CD8-positive, alpha-beta memory T cell (primary cell): ENCODE data around the gene NSA2. TPM values are rescaled to one million over a fixed set of nuclear protein-coding genes. Genes with fewer than 3 reads are reported as not detected.
A peak's percentile ranks its signal among the peaks of the same experiment; 100 is the strongest.
"Not testable (repeated sequence)": the region's sequence is repeated elsewhere in the genome, so short reads cannot be mapped to it uniquely, and the experiment has no call there.

Source experiments
- CTCF ChIA-PET: fragments of 350-600 bp; sonication (Branson Sonifier 250); formaldehyde crosslinking; loops from one replicate; lab custom pipeline; 2021; ENCODE audit warnings: antibody characterized with exemption; lab: Charles Lee
- POLR2A ChIA-PET: fragments of 350-600 bp; sonication (Branson Sonifier 250); formaldehyde crosslinking; loops from one replicate; lab custom pipeline; 2021; ENCODE audit warnings: antibody characterized with exemption; lab: Charles Lee
- DNase-seq, 5 donors: peaks; one replicate each; pipeline versions ENCODE4 v3.0.0 to v3.0.0-alpha.2; 2020 to 2022; ENCODE audit warnings: mixed read lengths in 1 of 5
- H3K27ac ChIP-seq: one replicate; pipeline ENCODE4 v1.7.0; 2013; ENCODE audit warnings: low read depth, mild to moderate bottlenecking, low read length, moderate library complexity
- H3K27me3 ChIP-seq: 2 replicates; pipeline ENCODE4 v1.7.0; 2013; ENCODE audit warnings: low read length, mild to moderate bottlenecking; ENCODE audit not compliant: insufficient read depth, poor library complexity, severe bottlenecking
- H3K36me3 ChIP-seq: 2 replicates; pipeline ENCODE4 v1.7.0; 2013; ENCODE audit warnings: mild to moderate bottlenecking, low read length, moderate library complexity; ENCODE audit not compliant: insufficient read depth
- H3K4me1 ChIP-seq: 2 replicates; pipeline ENCODE4 v1.7.0; 2013; ENCODE audit warnings: mild to moderate bottlenecking, low read length, moderate library complexity; ENCODE audit not compliant: insufficient read depth
- H3K4me3 ChIP-seq: 2 replicates; pipeline ENCODE4 v1.7.0; 2013; ENCODE audit warnings: mild to moderate bottlenecking, low read length
- H3K9me3 ChIP-seq: 2 replicates; pipeline ENCODE4 v1.7.0; 2013; ENCODE audit warnings: mild to moderate bottlenecking, low read length
- H3K27ac Mint-ChIP-seq, 8 donors: one replicate each; pipeline ENCODE4 v1.8.0; 2020 to 2021; ENCODE audit warnings: mixed read lengths in 8 of 8, mild to moderate bottlenecking in 6 of 8, inconsistent platforms in 3 of 8, moderate library complexity in 3 of 8
- H3K27me3 Mint-ChIP-seq, 2 donors: one replicate each; pipeline ENCODE4 v1.8.0; 2020 to 2021; ENCODE audit warnings: mixed read lengths in 2 of 2, mild to moderate bottlenecking in 1 of 2, moderate library complexity in 1 of 2
- H3K36me3 Mint-ChIP-seq, 3 donors: one replicate each; pipeline ENCODE4 v1.8.0; 2020 to 2021; ENCODE audit warnings: mixed read lengths in 3 of 3, inconsistent platforms in 1 of 3, mild to moderate bottlenecking in 1 of 3
- H3K4me1 Mint-ChIP-seq, 3 donors: one replicate each; pipeline ENCODE4 v1.8.0; 2020 to 2021; ENCODE audit warnings: mixed read lengths in 3 of 3, inconsistent platforms in 1 of 3, mild to moderate bottlenecking in 1 of 3
- H3K4me3 Mint-ChIP-seq, 7 donors: one replicate each; pipeline ENCODE4 v1.8.0; 2020 to 2021; ENCODE audit warnings: mixed read lengths in 7 of 7, mild to moderate bottlenecking in 6 of 7, moderate library complexity in 4 of 7, inconsistent platforms in 2 of 7
- H3K9me3 Mint-ChIP-seq, 5 donors: one replicate each; pipeline ENCODE4 v1.8.0; 2020 to 2022; ENCODE audit warnings: mixed read lengths in 5 of 5, mild to moderate bottlenecking in 3 of 5, moderate library complexity in 2 of 5, inconsistent platforms in 1 of 5
- polyA plus RNA-seq: library from polyadenylated mRNA; unstranded; fragments of 300-500 nt; fragmentation: Illumina TruSeq; gene quantifications from one replicate; pipeline ENCODE4 v1.2.3, GENCODE V29; 2021
- total RNA-seq, 2 experiments: library from RNA; stranded (reverse); gene quantifications; one replicate each; pipeline ENCODE4 v1.2.3, GENCODE V29; 2021

The NSA2 gene
- total and polyA plus RNA-seq, 3 experiments from 2014 or later, result 52.2 to 167 (median 167) TPM

DNA sequence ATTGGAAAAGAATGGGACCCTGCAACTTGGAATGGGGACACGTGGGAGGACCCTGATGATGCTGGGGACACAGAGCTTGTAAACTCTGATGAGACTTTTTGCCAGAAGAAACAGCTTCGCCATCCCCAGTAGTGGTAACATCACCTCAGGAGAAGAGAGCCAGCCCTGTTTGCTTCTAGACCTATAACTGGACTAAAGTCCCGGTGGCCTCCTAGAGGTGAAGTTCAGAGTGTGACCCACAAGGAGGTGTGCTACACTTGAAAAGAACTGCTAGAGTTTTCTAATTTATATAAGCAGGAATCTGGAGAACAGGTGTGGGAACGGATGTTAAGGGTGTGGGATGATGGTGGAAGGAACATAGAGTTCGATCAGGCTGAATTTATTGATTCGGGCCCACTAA lies 19.8 kb downstream of the NSA2 start:
- H3K4me3 ChIP-seq, result no peak overlapping the region
- H3K27ac ChIP-seq, result no peak overlapping the region
- no peaks in the 10 kb centered on the region for H3K4me1 ChIP-seq
- H3K9me3 ChIP-seq, result no peaks in the 10 kb centered on the region
- no peak for DNase-seq
- Mint-ChIP-seq H3K27me3 (no peaks in the 10 kb centered on the region), H3K36me3 (peaks cover 5 to 48% (median 13%) of the 10 kb centered on the region in 3 donors), H3K9me3 (no peaks in the 10 kb centered on the region), H3K27ac (peak overlapping the region in 1 of 8 donors; percentile 67), H3K4me3 (no peak overlapping the region), H3K4me1 (no peaks in the 10 kb centered on the region)
- POLR2A ChIA-PET, result no interaction called here
- peaks cover 1% of the 10 kb centered on the region for H3K36me3 ChIP-seq
- H3K27me3 ChIP-seq, result no peaks in the 10 kb centered on the region
- CTCF ChIA-PET, result interaction anchor here (1.8 kb wide), 1 partner anchor 21 kb away, joined by 4 read pairs; no protein-coding TSS in a partner anchor

DNA sequence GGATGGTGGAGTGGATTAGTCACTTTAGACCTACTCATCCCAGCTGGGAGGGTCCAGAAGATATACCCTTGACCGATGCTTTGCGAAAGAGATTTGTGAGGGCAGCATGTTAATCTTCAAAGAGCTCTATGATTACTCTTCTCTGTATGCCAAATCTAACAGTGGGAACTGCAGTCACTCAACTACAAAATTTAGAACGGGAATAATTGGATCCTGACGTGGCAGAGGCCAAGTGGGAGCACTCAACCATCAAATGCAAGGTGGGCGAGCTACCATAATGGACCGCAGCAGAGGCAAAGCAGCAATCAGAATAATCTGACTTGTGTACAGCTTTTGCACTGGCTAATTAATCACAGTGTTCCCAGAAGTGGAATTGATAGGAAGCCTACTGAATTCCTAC lies 20.4 kb downstream of the NSA2 start:
- H3K9me3 ChIP-seq, result no peaks in the 10 kb centered on the region
- H3K27me3 ChIP-seq, result no peaks in the 10 kb centered on the region
- no peaks in the 10 kb centered on the region for H3K4me1 Mint-ChIP-seq
- no peak overlapping the region for H3K27ac Mint-ChIP-seq
- H3K27ac ChIP-seq, result no peak overlapping the region
- ChIA-PET CTCF (interaction anchor here (1.8 kb wide), 1 partner anchor 21 kb away, joined by 4 read pairs; no protein-coding TSS in a partner anchor), POLR2A (no interaction called here)
- H3K4me3 ChIP-seq, result no peak overlapping the region
- no peaks in the 10 kb centered on the region for H3K9me3 Mint-ChIP-seq
- H3K4me3 Mint-ChIP-seq, result no peak overlapping the region
- no peaks in the 10 kb centered on the region for H3K4me1 ChIP-seq
- H3K27me3 Mint-ChIP-seq, result no peaks in the 10 kb centered on the region
- DNase-seq, result no peak
- peaks cover 9 to 52% (median 13%) of the 10 kb centered on the region in 3 donors for H3K36me3 Mint-ChIP-seq
- H3K36me3 ChIP-seq, result no peaks in the 10 kb centered on the region

DNA sequence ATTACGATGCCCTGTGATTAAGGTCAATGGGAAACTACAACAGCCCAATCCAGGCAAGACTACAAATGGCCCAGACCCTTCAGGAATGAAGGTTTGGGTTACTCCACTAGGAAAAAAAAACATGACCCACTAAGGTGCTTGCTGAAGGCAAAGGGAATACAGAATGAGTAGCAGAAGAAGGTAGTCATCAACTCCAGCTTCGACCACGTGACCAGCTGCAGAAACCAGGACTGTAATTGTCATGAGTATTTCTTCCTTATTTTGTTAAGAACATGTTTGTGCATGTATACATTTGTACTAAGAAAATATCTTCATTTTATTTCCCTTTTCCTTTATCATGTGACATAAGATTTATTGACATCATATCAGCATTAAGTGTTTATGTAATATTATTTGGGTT lies 24.6 kb downstream of the NSA2 start:
- H3K9me3 Mint-ChIP-seq, POLR2A ChIA-PET, H3K4me1 Mint-ChIP-seq, H3K4me1 ChIP-seq, H3K4me3 ChIP-seq, H3K9me3 ChIP-seq, DNase-seq, H3K27me3 Mint-ChIP-seq, H3K4me3 Mint-ChIP-seq, H3K27ac ChIP-seq, H3K27ac Mint-ChIP-seq, H3K36me3 ChIP-seq, H3K27me3 ChIP-seq, CTCF ChIA-PET: not testable (repeated sequence)
- H3K36me3 Mint-ChIP-seq, result peaks cover 9 to 67% (median 22%) of the 10 kb centered on the region in 3 donors

DNA sequence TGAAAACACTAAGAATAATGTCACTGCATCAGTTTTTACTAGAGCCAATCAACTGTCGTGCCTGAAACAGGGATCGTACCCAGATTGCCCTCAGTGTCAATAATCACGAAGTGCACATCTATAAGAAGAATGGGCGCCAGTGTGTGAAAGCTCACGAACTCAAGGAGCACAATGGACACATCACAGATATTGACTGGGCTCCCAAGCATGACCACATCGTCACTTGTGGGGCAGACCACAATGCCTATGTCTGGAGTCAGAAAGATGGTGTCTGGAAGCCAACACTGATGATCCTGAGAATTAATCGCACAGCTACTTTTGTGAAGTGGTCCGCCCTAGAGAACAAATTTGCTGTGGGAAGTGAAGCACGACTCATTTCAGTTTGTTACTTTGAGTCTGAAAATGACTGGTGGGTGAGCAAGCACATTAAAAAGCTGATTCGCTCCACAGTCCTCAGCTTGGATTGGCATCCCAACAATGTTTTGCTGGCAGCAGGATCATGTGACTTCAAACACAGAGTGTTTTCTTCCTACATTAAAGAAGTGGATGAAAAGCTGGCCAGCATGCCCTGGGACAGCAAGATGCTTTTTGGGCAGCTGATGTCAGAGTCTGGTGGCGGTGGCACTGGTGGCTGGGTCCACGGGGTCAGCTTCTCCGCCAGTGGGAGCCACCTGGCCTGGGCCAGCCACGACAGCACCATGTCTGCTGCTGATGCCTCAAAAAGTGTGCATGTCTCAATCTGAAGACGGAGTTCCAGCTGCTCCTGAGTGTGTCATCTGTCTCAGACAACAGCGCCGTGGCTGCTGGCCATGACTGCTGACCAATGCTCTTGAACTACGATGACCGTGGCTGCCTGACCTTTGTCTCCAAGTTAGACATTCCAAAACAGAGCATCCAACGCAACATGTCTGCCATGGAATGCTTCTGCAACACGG lies 32.2 kb downstream of the NSA2 start:
- Mint-ChIP-seq H3K4me3 (no peak overlapping the region), H3K27ac (no peak overlapping the region), H3K9me3 (no peaks in the 10 kb centered on the region), H3K4me1 (no peaks in the 10 kb centered on the region), H3K27me3 (no peaks in the 10 kb centered on the region), H3K36me3 (peaks cover 3 to 51% (median 15%) of the 10 kb centered on the region in 3 donors)
- CTCF ChIA-PET, result interaction anchor here (1.1 kb wide), 1 partner anchor 10 kb away, joined by 3 read pairs; no protein-coding TSS in a partner anchor
- H3K4me3 ChIP-seq, result no peak overlapping the region
- H3K4me1 ChIP-seq, result no peaks in the 10 kb centered on the region
- no peak overlapping the region for H3K27ac ChIP-seq
- no peak for DNase-seq
- H3K9me3 ChIP-seq, result no peaks in the 10 kb centered on the region
- H3K27me3 ChIP-seq, result no peaks in the 10 kb centered on the region
- POLR2A ChIA-PET, result no interaction called here
- no peaks in the 10 kb centered on the region for H3K36me3 ChIP-seq

DNA sequence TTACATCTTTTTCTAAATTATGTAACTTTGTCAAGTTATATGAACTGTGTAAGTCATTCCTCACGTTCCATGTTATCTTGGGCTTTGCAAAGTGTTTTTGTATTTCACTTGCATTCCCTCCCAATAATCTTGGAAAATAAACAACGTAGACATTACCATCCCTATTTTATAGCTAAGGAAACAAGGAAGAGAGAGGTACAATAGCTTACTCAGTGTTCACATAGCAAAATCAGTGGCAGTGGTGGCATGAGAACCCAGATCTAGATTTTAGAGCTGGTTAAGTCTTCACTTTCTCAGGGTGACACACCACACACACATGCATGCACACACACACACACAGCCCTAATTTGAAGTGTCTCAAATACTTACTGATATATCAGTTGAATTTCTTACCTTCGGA lies 34.1 kb downstream of the NSA2 start:
- Histone ChIP-seq H3K36me3 (no peaks in the 10 kb centered on the region), H3K9me3 (no peaks in the 10 kb centered on the region), H3K4me1 (no peaks in the 10 kb centered on the region), H3K27ac (no peak overlapping the region), H3K27me3 (no peaks in the 10 kb centered on the region), H3K4me3 (no peak overlapping the region)
- no peak for DNase-seq
- ChIA-PET POLR2A (no interaction called here), CTCF (no interaction called here)
- Mint-ChIP-seq H3K9me3 (no peaks in the 10 kb centered on the region), H3K27ac (no peak overlapping the region), H3K4me3 (no peak overlapping the region), H3K4me1 (no peaks in the 10 kb centered on the region), H3K36me3 (peaks cover 3 to 43% (median 13%) of the 10 kb centered on the region in 3 donors), H3K27me3 (no peaks in the 10 kb centered on the region)

DNA sequence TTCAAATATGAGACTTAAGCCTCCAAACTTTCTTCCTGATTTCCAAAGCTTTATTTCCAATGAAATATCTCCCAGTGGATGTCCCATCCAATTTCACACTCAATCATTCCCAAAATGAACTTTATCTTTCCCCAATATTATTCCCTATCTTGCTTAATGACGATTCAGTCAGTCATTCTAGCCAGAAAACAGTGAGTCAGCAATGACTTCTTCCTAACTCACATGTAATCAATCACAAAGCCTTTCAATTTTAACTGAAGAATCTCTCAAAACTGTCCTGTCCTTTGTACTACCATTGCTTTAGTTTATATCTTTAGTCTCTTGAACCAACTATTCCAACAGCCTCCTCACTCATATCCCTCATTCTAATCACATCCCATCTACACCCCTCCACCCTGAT lies 34.9 kb downstream of the NSA2 start:
- Mint-ChIP-seq H3K4me1 (peaks cover 0 to 4% (median 0%) of the 10 kb centered on the region in 3 donors), H3K36me3 (peaks cover under 1 to 37% (median 11%) of the 10 kb centered on the region in 3 donors), H3K27ac (peak overlapping the region in 5 of 8 donors; percentile 10 to 62 (median 20)), H3K27me3 (no peaks in the 10 kb centered on the region), H3K9me3 (no peaks in the 10 kb centered on the region), H3K4me3 (no peak overlapping the region)
- Histone ChIP-seq H3K4me3 (no peak overlapping the region), H3K27me3 (no peaks in the 10 kb centered on the region), H3K27ac (no peak overlapping the region), H3K9me3 (no peaks in the 10 kb centered on the region), H3K36me3 (no peaks in the 10 kb centered on the region), H3K4me1 (no peaks in the 10 kb centered on the region)
- CTCF ChIA-PET, result no interaction called here
- no peak for DNase-seq
- POLR2A ChIA-PET, result no interaction called here

DNA sequence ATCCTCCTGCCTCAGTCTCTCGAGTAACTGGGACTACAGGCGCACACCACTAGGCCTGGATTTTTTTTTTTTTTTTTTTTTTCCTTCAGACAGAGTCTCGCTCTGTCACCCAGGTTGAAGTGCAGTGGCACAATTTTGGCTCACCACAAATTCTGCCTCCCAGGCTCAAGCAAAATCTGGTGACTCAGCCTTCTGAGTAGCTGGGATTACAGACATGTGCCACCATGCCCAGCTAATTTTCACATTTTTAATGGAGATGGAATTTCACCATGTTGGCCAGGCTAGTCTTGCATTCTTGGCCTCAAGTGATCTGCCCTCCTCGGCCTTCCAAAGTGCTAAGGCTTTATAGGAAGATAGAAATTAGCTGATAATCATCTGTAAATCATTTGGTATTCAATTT lies 43.9 kb downstream of the NSA2 start:
- DNase-seq, result no peak
- Histone ChIP-seq H3K27ac (no peak overlapping the region), H3K9me3 (no peaks in the 10 kb centered on the region), H3K27me3 (no peaks in the 10 kb centered on the region), H3K4me3 (no peak overlapping the region), H3K4me1 (no peaks in the 10 kb centered on the region), H3K36me3 (peaks cover 6% of the 10 kb centered on the region)
- H3K36me3 Mint-ChIP-seq, result peaks cover 4 to 18% (median 10%) of the 10 kb centered on the region in 3 donors
- no peaks in the 10 kb centered on the region for H3K9me3 Mint-ChIP-seq
- POLR2A ChIA-PET, result no interaction called here
- H3K27me3 Mint-ChIP-seq, result no peaks in the 10 kb centered on the region
- peaks cover under 1 to 12% (median 3%) of the 10 kb centered on the region in 3 donors for H3K4me1 Mint-ChIP-seq
- CTCF ChIA-PET, result no interaction called here
- H3K27ac Mint-ChIP-seq, result no peak overlapping the region
- no peak overlapping the region for H3K4me3 Mint-ChIP-seq

DNA sequence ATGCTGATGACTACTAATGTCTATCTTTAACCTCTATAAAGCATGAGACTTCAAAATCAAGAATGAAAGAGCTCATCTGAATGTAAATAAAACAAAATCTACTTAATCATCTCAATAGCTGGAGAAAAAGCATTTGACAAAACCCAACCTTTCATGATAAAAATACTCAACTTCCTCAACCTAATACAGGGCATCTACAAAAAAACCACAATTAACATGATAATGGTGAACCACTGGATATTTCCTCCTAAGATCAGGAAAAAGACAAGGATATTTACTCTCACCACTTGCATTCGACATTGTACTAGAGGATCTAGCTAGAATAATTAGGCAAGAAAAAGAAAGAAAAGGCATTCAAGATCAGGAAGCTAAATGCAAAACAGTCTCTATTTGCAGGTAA lies 49.8 kb downstream of the NSA2 start:
- Histone ChIP-seq H3K27ac (no peak overlapping the region), H3K4me1 (no peaks in the 10 kb centered on the region), H3K36me3 (peaks cover 6% of the 10 kb centered on the region), H3K27me3 (no peaks in the 10 kb centered on the region), H3K4me3 (no peak overlapping the region), H3K9me3 (no peaks in the 10 kb centered on the region)
- Mint-ChIP-seq H3K4me1 (peaks cover 10 to 31% (median 14%) of the 10 kb centered on the region in 3 donors), H3K9me3 (no peaks in the 10 kb centered on the region), H3K4me3 (no peak overlapping the region), H3K36me3 (peaks cover 4 to 16% (median 9%) of the 10 kb centered on the region in 3 donors), H3K27me3 (no peaks in the 10 kb centered on the region), H3K27ac (no peak overlapping the region)
- CTCF ChIA-PET, result no interaction called here
- DNase-seq, result no peak
- POLR2A ChIA-PET, result no interaction called here
